Measurements from ENCODE around the gene LPP.

LPP gene

GRCh38 chr3:188331166-188331565 lies 177.2 kb downstream of the LPP start:
- DNase-seq (ENCODE audit: low read depth) = no peak

GRCh38 chr3:188332085-188332484 lies 178.1 kb downstream of the LPP start:
- DNase-seq (ENCODE audit: low read depth) = no peak

DNA sequence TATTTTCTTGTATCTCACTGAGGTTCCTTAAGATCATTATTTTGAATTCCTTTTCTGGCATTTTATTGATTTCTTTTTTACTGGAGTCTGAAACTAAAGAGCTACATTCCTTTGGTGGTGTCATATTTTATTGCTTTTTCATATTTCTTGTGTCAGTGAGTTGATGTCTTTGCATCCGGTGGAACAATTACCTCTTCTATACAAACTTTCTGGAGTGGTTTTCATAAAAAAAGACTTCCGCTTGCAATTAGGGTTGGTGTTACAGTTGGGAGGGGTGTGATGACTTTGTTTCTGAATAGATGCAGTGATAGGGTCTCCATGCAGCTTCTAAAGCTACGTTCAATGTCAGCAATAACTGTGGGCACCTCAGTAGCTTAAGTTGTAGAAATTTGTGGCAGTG lies 181.7 kb downstream of the LPP start:
- DNase-seq (ENCODE audit: low read depth) = no peak

GRCh38 chr3:188336178-188336577 lies 182.2 kb downstream of the LPP start:
- DNase-seq (ENCODE audit: low read depth) = no peak

DNA sequence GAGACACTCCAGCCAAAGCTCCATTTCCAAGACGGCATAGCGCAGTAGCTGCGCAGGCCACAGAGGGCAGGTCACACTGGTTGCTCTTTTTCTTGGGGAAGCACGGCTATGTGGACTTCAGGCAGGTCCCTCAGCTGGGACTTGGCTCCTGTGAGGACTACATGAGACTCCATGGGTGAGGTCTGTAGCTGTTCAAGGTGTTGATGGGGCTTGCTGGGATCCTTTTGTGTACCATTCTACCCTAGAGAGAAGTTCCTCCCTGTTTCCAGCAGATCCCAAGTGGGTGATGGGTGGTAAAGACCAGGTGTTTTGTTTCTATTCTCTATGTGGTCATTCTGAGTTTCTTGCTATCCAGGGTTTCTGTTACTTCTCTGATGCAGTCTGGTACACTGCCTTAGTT lies 183.3 kb downstream of the LPP start:
- no peak for DNase-seq (ENCODE audit: low read depth)

DNA sequence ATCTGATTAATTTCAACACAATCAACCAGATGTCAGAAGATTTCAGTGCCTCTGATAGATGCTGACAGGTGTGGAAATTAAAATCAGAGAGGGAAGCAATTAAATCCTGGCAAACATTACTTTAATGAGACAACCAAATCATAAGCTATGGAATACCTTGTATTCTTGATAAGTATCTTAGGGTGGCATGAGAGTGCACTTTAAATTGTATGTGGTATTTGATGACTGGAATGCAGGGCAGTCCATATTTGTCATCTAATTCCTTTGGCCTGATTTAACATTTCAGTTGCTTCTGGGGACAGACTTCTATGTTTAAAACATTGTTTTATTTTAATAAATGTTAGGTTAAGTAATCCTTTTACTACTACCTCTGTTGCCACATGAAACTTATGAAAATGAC lies 184.1 kb downstream of the LPP start:
- no peak for DNase-seq (ENCODE audit: low read depth)

- no peak for DNase-seq (ENCODE audit: low read depth)
These were observed 185.7 kb downstream of the LPP start for GRCh38 chr3:188339410-188340295.

- no peak for DNase-seq (ENCODE audit: low read depth)
These were observed 187.5 kb downstream of the LPP start for GRCh38 chr3:188341501-188341900.

DNA sequence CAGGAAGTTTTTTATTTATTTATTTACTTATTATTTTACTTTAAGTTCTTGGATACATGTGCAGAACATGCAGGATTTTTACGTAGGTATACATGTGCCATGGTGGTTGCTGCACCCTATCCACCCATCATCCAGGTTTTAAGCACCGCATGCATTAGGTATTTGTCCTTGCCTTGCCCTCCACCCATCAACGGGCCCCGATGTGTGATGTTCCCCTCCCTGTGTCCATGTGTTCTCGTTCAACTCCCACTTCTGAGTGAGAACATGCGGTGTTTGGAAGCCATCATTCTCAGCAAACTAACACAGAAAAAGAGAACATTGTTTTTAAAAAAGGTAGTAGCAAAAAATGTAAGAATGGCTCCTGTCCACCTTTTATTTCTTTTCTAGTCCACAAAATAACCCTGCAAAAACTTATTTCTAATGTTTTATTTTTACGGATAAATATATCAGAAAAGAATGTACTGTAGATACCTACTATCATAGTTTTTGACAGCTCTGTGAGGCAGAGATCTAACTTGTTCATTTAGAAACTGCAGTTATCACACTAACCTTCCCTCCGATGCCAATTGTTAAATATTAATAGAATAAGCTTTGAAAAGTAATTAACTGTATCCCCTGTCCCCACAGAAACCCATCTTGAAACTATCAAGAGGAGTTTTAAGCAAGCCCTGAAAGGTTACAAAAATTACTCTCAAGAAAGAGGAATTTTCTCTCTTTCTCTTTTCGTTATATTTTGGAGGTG lies 189.2 kb downstream of the LPP start:
- no peak for DNase-seq (ENCODE audit: low read depth)

- no peak for DNase-seq (ENCODE audit: low read depth)
These were observed 189.9 kb downstream of the LPP start for GRCh38 chr3:188343894-188344293.

GRCh38 chr3:188345223-188345622 lies 191.3 kb downstream of the LPP start:
- no peak for DNase-seq (ENCODE audit: low read depth)

DNA sequence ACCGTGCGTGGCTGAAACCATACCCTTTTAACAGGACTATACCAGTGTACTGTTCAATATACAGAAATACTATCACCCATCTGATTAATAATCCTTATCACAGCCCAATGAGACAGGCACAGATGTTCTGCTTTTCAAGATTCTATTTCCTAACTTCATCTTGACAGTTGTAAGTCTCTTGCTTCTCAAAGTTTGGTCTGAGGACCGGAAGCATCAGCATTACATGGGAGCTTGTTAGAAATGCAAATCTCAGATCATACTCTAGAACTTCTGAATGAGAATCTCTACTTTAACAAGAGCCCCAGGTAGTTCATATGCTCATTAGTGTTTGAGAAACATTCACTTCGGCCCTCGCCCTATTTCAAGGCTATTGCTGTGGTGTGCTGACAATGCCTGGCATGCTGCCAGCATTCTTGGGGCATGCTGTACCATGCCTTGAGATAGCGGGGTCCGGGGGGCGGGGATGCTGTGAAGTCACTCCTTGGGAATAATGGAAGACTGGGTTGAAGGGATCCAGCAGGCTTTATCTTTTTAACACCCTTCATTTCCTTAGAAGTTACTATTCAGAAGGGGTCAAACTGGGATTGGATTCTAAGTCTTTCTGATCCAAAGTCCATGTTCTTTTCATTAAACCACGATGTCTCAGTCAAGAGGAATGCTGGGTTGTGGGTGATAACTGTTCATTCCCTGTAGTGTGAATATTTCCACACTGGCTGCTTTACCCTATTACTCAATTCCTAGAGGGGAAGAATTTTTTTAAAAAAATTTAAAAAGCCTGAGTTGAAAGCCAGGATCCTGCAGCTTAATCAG lies 194.7 kb downstream of the LPP start:
- DNase-seq (ENCODE audit: low read depth) = no peak

DNA sequence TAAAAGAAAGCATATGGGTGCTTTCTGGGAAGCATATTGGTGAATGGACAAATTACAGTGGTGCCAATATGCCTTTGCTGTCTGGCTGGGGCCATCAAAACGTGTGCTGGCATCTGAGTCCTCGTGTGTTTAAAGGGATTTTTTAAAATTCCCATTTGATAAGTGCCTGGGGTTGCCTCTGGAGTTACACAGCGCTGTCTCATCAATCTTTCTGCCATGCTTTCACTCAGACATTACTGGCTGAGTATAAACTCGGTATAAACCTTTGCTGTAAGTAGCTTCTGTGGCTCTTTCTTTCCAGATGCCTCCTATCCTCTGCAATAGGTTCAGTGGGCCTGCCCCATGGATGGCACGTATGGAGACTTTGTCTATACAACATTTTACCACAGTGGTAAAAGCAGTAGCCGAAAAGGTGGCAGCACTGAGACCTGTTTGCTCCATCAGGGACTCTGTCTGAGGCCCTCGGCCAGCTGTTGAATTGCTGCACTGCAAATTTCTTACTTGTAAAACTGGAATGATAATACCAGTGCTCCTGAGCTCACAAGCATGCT lies 195.5 kb downstream of the LPP start:
- DNase-seq (ENCODE audit: low read depth) = no peak

- no peak for DNase-seq (ENCODE audit: low read depth)
These were observed 196.0 kb downstream of the LPP start for GRCh38 chr3:188349933-188350332.

GRCh38 chr3:188350961-188351360 lies 197.0 kb downstream of the LPP start:
- no peak for DNase-seq (ENCODE audit: low read depth)

DNA sequence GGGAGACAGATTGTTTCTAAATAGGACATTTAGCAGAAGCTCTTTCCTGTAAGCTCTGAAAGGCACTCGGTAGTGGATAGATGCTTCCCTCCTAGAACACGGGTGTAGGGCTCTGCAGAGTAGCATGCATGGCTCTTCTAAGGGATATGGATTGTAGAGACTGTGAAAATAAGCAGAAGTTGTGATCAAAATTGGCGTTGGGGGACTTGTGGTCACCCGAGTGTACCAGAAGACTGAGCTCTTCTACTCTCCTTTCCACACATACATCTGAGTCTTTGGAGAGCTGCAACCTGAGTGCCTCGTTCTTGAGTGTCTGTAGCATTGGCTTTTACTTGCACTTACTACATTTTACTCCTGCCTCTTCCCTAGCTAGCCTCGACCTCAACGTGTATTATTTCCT lies 197.7 kb downstream of the LPP start:
- DNase-seq (ENCODE audit: low read depth) = no peak

GRCh38 chr3:188352196-188352927 lies 198.4 kb downstream of the LPP start:
- no peak for DNase-seq (ENCODE audit: low read depth)

- DNase-seq (ENCODE audit: low read depth) = no peak
These were observed 199.5 kb downstream of the LPP start for GRCh38 chr3:188353426-188353825.

GRCh38 chr3:188358787-188359493 lies 205.0 kb downstream of the LPP start:
- DNase-seq (ENCODE audit: low read depth) = no peak

GRCh38 chr3:188360364-188360881 lies 206.5 kb downstream of the LPP start:
- DNase-seq (ENCODE audit: low read depth) = no peak

- DNase-seq (ENCODE audit: low read depth) = no peak
These were observed 207.9 kb downstream of the LPP start for GRCh38 chr3:188361888-188362287.
